ENCODE results near the gene MRPL4. TPM values are rescaled to one million over a fixed set of nuclear protein-coding genes. Genes with fewer than 3 reads are reported as not detected.
"Not testable (repeated sequence)": the region's sequence is repeated elsewhere in the genome, so short reads cannot be mapped to it uniquely, and the experiment has no call there.

Gene MRPL4
- total RNA-seq, 1 experiment from 2014 or later: 146 TPM

GRCh38 chr19:10235003-10235402 is 17.0 kb upstream of the MRPL4 start (continued):
- TF ChIP-seq ATF3 (IDR thresholded peaks at IDR 0.05): no peak
- no peak for TF ChIP-seq EGR1 (IDR thresholded peaks at IDR 0.05; ENCODE audit: low read depth)
- TF ChIP-seq, protein P1, sequence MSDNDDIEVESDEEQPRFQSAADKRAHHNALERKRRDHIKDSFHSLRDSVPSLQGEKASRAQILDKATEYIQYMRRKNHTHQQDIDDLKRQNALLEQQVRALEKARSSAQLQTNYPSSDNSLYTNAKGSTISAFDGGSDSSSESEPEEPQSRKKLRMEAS (IDR thresholded peaks at IDR 0.05): no peak

GRCh38 chr19:10235409-10235808 is 16.6 kb upstream of the MRPL4 start:
- ATAC-seq; RAD21 ChIA-PET (ENCODE audit: low non-redundant PET in 1 of 2, low total read pairs in 2 of 2, uncharacterized antibody in 2 of 2, unreplicated experiment in 2 of 2); H3K9me2 ChIP-seq (ENCODE audit: insufficient read depth); H3K36me3 ChIP-seq (ENCODE audit: control insufficient read depth in 1 of 2, insufficient read depth in 2 of 2, low read length in 2 of 2); H3K4me3 ChIP-seq (replicated peaks in 1 of 2; ENCODE audit: low read depth in 1 of 2, low read length in 2 of 2); H3K9ac ChIP-seq (ENCODE audit: low read length); DNase-seq (ENCODE audit: low read depth, low spot score); H2AFZ ChIP-seq (ENCODE audit: low read depth, low read length, poor library complexity, severe bottlenecking); H3K79me2 ChIP-seq (ENCODE audit: insufficient read depth, low read length); H3K27me3 ChIP-seq (ENCODE audit: insufficient read depth, low read length); H3K4me2 ChIP-seq (ENCODE audit: low read length); H3K27ac ChIP-seq (ENCODE audit: low read depth, low read length); H4K20me1 ChIP-seq (ENCODE audit: insufficient read depth); CTCF ChIA-PET; intact Hi-C loops (cut with micrococcal nuclease); POLR2A ChIA-PET; H3K9me3 ChIP-seq (ENCODE audit: control insufficient read depth in 1 of 2, insufficient read depth in 1 of 2, low read depth in 1 of 2, low read length in 2 of 2); BruUV-seq (replicated peaks): not testable (repeated sequence)
- H3K4me1 ChIP-seq (ENCODE audit: control insufficient read depth in 1 of 2, insufficient read depth in 2 of 2, low read length in 2 of 2): peaks cover 4 to 30% of the 10 kb centered on the region in 2 experiments; a peak in 3 of 4 replicates

- no peak overlapping the region for H3K4me2 ChIP-seq (ENCODE audit: low read length)
- RAD21 ChIA-PET (ENCODE audit: low non-redundant PET in 1 of 2, low total read pairs in 2 of 2, uncharacterized antibody in 2 of 2, unreplicated experiment in 2 of 2): no interaction called here
- no peaks in the 10 kb centered on the region for H3K36me3 ChIP-seq (ENCODE audit: control insufficient read depth in 1 of 2, insufficient read depth in 2 of 2, low read length in 2 of 2)
- peaks cover 16 to 28% of the 10 kb centered on the region in 2 experiments for H3K4me1 ChIP-seq (ENCODE audit: control insufficient read depth in 1 of 2, insufficient read depth in 2 of 2, low read length in 2 of 2)
- POLR2A ChIA-PET: no interaction called here
- no peaks in the 10 kb centered on the region for H3K79me2 ChIP-seq (ENCODE audit: insufficient read depth, low read length)
- no peak overlapping the region for H3K9ac ChIP-seq (ENCODE audit: low read length)
- no peak for ATAC-seq
- CTCF ChIA-PET: no interaction called here
- no peak for DNase-seq (ENCODE audit: low read depth, low spot score)
- no peaks in the 10 kb centered on the region for H4K20me1 ChIP-seq (ENCODE audit: insufficient read depth)
- H3K4me3 ChIP-seq (replicated peaks in 1 of 2; ENCODE audit: low read depth in 1 of 2, low read length in 2 of 2): no peak overlapping the region
- BruUV-seq (replicated peaks): no TSS peak
- no peaks in the 10 kb centered on the region for H3K27me3 ChIP-seq (ENCODE audit: insufficient read depth, low read length)
- no peaks in the 10 kb centered on the region for H3K9me3 ChIP-seq (ENCODE audit: control insufficient read depth in 1 of 2, insufficient read depth in 1 of 2, low read depth in 1 of 2, low read length in 2 of 2)
- no peak overlapping the region for H2AFZ ChIP-seq (ENCODE audit: low read depth, low read length, poor library complexity, severe bottlenecking)
- H3K9me2 ChIP-seq (ENCODE audit: insufficient read depth): no peaks in the 10 kb centered on the region
- intact Hi-C loops (cut with micrococcal nuclease): no loop called here
- H3K27ac ChIP-seq (ENCODE audit: low read depth, low read length): no peak overlapping the region
- no peak for TF ChIP-seq FOSL1 (IDR thresholded peaks at IDR 0.05; ENCODE audit: low read depth)
- no peak for TF ChIP-seq EZH2 (IDR thresholded peaks at IDR 0.05)
- no peak for TF ChIP-seq ZNF274 (IDR thresholded peaks at IDR 0.05; ENCODE audit: low read depth, low read length)
- no peak for TF ChIP-seq SP1 (IDR thresholded peaks at IDR 0.05; ENCODE audit: low read depth)
- TF ChIP-seq POLR2AphosphoS5 (IDR thresholded peaks at IDR 0.05; ENCODE audit: low read depth, low read length): no peak
- TF ChIP-seq CEBPB (IDR thresholded peaks at IDR 0.05; ENCODE audit: low read depth): no peak
- TF ChIP-seq, protein P1 (IDR thresholded peaks at IDR 0.05): no peak
- TF ChIP-seq, protein P2, sequence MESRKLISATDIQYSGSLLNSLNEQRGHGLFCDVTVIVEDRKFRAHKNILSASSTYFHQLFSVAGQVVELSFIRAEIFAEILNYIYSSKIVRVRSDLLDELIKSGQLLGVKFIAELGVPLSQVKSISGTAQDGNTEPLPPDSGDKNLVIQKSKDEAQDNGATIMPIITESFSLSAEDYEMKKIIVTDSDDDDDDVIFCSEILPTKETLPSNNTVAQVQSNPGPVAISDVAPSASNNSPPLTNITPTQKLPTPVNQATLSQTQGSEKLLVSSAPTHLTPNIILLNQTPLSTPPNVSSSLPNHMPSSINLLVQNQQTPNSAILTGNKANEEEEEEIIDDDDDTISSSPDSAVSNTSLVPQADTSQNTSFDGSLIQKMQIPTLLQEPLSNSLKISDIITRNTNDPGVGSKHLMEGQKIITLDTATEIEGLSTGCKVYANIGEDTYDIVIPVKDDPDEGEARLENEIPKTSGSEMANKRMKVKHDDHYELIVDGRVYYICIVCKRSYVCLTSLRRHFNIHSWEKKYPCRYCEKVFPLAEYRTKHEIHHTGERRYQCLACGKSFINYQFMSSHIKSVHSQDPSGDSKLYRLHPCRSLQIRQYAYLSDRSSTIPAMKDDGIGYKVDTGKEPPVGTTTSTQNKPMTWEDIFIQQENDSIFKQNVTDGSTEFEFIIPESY (IDR thresholded peaks at IDR 0.05; ENCODE audit: extremely low read depth, insufficient replicate concordance, low read length): no peak
- TF ChIP-seq POLR2A (IDR thresholded peaks at IDR 0.05; ENCODE audit: borderline replicate concordance, extremely low read depth, insufficient read depth, insufficient read length): no peak
- no peak for TF ChIP-seq ELF1 (IDR thresholded peaks at IDR 0.05; ENCODE audit: borderline replicate concordance, low read depth)
- no peak for TF ChIP-seq REST (IDR thresholded peaks at IDR 0.05; ENCODE audit: low read depth)
- TF ChIP-seq ATF3 (IDR thresholded peaks at IDR 0.05): no peak
These were observed 14.3 kb upstream of the MRPL4 start for GRCh38 chr19:10237702-10238101.
